Measurements from ENCODE around the gene RGS11. TPM values are rescaled to one million over a fixed set of nuclear protein-coding genes. Genes with fewer than 3 reads are reported as not detected.

RGS11 gene
- total RNA-seq, 2 experiments from 2014 or later, result not detected

- Histone ChIP-seq H3K27ac (ENCODE audit: low read depth, low read length, poor library complexity, severe bottlenecking) (no peak overlapping the region), H3K9me3 (ENCODE audit: low read length) (no peaks in the 10 kb centered on the region), H3K4me2 (ENCODE audit: low read length) (no peak overlapping the region), H3K79me2 (ENCODE audit: insufficient read depth, low read depth, low read length) (no peaks in the 10 kb centered on the region), H3K36me3 (ENCODE audit: insufficient read depth, low read length) (0 out of 2 replicates have a peak, but pooled peaks cover 4% of the 10 kb centered on the region), H2AFZ (ENCODE audit: low read length) (no peak overlapping the region), H3K4me1 (ENCODE audit: insufficient read depth, low read length, poor library complexity, severe bottlenecking) (no peaks in the 10 kb centered on the region), H3K4me3 (ENCODE audit: low read depth, low read length, poor library complexity, severe bottlenecking) (no peak overlapping the region), H3K9me2 (ENCODE audit: insufficient read depth, low read length) (no peaks in the 10 kb centered on the region), H4K20me1 (ENCODE audit: insufficient read depth, low read length) (no peaks in the 10 kb centered on the region)
- TF ChIP-seq EZH2phosphoT487 (IDR thresholded peaks at IDR 0.05; ENCODE audit: borderline replicate concordance, low read depth, low read length) (no peak), CTCF (conservative IDR thresholded peaks at IDR 0.05; ENCODE audit: low read length) (no peak)
- no peak for DNase-seq (ENCODE audit: low spot score)
- intact Hi-C loops (cut with micrococcal nuclease; ENCODE audit: unreplicated experiment), result no loop called here
- POLR2A ChIA-PET, result no interaction called here
- CTCF ChIA-PET (ENCODE audit: unreplicated experiment), result no interaction called here
- BruUV-seq (replicated peaks), result no TSS peak
These were observed 20.5 kb upstream of the RGS11 start for GRCh38 chr16:296276-296675.

DNA sequence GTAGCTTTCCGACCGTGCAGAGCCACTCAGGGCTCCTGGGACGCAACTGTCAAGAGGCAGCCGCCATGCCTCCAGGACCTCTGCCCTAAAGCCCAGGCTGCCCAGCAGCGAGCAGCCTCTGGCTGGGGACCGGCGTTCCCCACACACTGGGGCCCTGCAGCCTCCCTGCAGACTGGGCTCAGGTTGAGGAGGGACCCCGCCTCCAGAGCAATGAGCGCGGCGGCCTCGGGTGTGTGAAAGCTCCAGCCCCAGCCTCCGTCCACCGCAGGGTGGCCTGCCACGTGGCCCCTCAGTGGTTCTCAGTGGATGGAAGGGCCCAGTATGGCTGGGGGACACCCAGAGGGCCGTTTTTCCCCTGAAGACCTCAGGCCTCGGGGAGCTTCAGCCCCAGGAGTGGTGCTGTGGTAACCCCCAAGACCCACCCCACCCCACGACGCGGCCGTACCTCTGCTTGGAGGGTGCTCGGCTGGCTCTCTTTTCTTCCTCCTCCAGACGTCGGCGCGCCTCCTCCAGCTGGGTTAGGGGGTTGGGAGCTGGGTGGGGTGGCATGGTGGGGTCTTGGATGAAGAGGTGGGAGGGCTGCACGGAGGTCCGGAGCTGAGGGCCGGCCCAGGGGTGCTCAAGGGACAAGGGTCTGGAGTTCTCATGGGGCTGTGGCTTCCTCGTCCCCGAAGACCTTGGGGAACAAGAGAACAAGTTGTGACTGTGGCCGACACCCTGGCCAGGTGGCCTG is 17.5 kb upstream of the RGS11 start:
- Histone ChIP-seq H3K4me1 (ENCODE audit: insufficient read depth, low read length, poor library complexity, severe bottlenecking) (no peaks in the 10 kb centered on the region), H3K9me3 (ENCODE audit: low read length) (no peaks in the 10 kb centered on the region), H3K27ac (ENCODE audit: low read depth, low read length, poor library complexity, severe bottlenecking) (no peak overlapping the region), H2AFZ (ENCODE audit: low read length) (no peak overlapping the region), H3K4me2 (ENCODE audit: low read length) (no peak overlapping the region), H3K9me2 (ENCODE audit: insufficient read depth, low read length) (no peaks in the 10 kb centered on the region), H3K4me3 (ENCODE audit: low read depth, low read length, poor library complexity, severe bottlenecking) (no peak overlapping the region), H3K79me2 (ENCODE audit: insufficient read depth, low read depth, low read length) (no peaks in the 10 kb centered on the region), H4K20me1 (ENCODE audit: insufficient read depth, low read length) (no peaks in the 10 kb centered on the region), H3K36me3 (ENCODE audit: insufficient read depth, low read length) (peaks cover 4% of the 10 kb centered on the region; the same call in 1 of the 2 replicates)
- ChIA-PET CTCF (ENCODE audit: unreplicated experiment) (no interaction called here), POLR2A (interaction anchor here (0.5 kb wide), 1 partner anchor 38 kb away, joined by 3 read pairs; no protein-coding TSS in a partner anchor)
- TF ChIP-seq EZH2phosphoT487 (IDR thresholded peaks at IDR 0.05; ENCODE audit: borderline replicate concordance, low read depth, low read length) (no peak), CTCF (conservative IDR thresholded peaks at IDR 0.05; ENCODE audit: low read length) (no peak)
- no peak for DNase-seq (ENCODE audit: low spot score)
- intact Hi-C loops (cut with micrococcal nuclease; ENCODE audit: unreplicated experiment), result no loop called here
- no TSS peak for BruUV-seq (replicated peaks)

GRCh38 chr16:291539-291938 is 15.8 kb upstream of the RGS11 start:
- no peaks in the 10 kb centered on the region for H3K4me1 ChIP-seq (ENCODE audit: insufficient read depth, low read length, poor library complexity, severe bottlenecking)
- peaks cover 2% of the 10 kb centered on the region; the same call in 1 of the 2 replicates for H3K36me3 ChIP-seq (ENCODE audit: insufficient read depth, low read length)
- TF ChIP-seq CTCF (conservative IDR thresholded peaks at IDR 0.05; ENCODE audit: low read length) (no peak), EZH2phosphoT487 (IDR thresholded peaks at IDR 0.05; ENCODE audit: borderline replicate concordance, low read depth, low read length) (no peak)
- H3K4me3 ChIP-seq (ENCODE audit: low read depth, low read length, poor library complexity, severe bottlenecking), result no peak overlapping the region
- POLR2A ChIA-PET, result no interaction called here
- no peaks in the 10 kb centered on the region for H3K9me2 ChIP-seq (ENCODE audit: insufficient read depth, low read length)
- H3K4me2 ChIP-seq (ENCODE audit: low read length), result no peak overlapping the region
- no peaks in the 10 kb centered on the region for H4K20me1 ChIP-seq (ENCODE audit: insufficient read depth, low read length)
- BruUV-seq (replicated peaks), result no TSS peak
- no peak overlapping the region for H3K27ac ChIP-seq (ENCODE audit: low read depth, low read length, poor library complexity, severe bottlenecking)
- intact Hi-C loops (cut with micrococcal nuclease; ENCODE audit: unreplicated experiment), result no loop called here
- no peak overlapping the region for H2AFZ ChIP-seq (ENCODE audit: low read length)
- H3K79me2 ChIP-seq (ENCODE audit: insufficient read depth, low read depth, low read length), result no peaks in the 10 kb centered on the region
- no peak for DNase-seq (ENCODE audit: low spot score)
- CTCF ChIA-PET (ENCODE audit: unreplicated experiment), result no interaction called here
- no peaks in the 10 kb centered on the region for H3K9me3 ChIP-seq (ENCODE audit: low read length)
